SU-DHL-6 (cell line): Measurements from ENCODE around the gene PNPLA2.

Experiments
- H2AFZ ChIP-seq: fragments of 200-600 bp; sonication (generic); 2 replicates; pipeline ENCODE4 v1.6.1; 2014; ENCODE audit warnings: low read depth, mild to moderate bottlenecking, moderate library complexity, mixed read lengths, antibody characterized with exemption, low read length; ENCODE audit not compliant: severe bottlenecking
- H3F3A ChIP-seq: fragments of 200-600 bp; shearing (Covaris generic); 2 replicates; pipeline ENCODE4 v1.6.0; 2016; ENCODE audit warnings: antibody characterized with exemption, mild to moderate bottlenecking; ENCODE audit not compliant: insufficient read depth
- H3K27ac ChIP-seq: fragments of 200-600 bp; sonication (generic); 2 replicates; pipeline ENCODE4 v1.5.1; 2016; ENCODE audit warnings: low read depth, mild to moderate bottlenecking, low read length, moderate library complexity, mixed read lengths
- H3K27me3 ChIP-seq: fragments of 200-600 bp; sonication (generic), shearing (Covaris generic); 2 replicates; pipeline ENCODE4 v1.6.0; 2014; ENCODE audit warnings: mild to moderate bottlenecking, low read length
- H3K36me3 ChIP-seq: fragments of 200-600 bp; sonication (generic); 2 replicates; pipeline ENCODE4 v1.6.1; 2014; ENCODE audit warnings: mild to moderate bottlenecking, low read length, mixed read lengths
- H3K4me2 ChIP-seq: fragments of 300-600, 200-600 bp; shearing (Covaris generic), sonication (generic); 2 replicates; pipeline ENCODE4 v1.6.0; 2014; ENCODE audit warnings: low read length, low read depth, mild to moderate bottlenecking; ENCODE audit not compliant: poor library complexity, severe bottlenecking
- H3K4me3 ChIP-seq: fragments of 200-600 bp; sonication (generic); 2 replicates; pipeline ENCODE4 v1.5.1; 2014; ENCODE audit warnings: antibody characterized with exemption, low read length, mild to moderate bottlenecking, mixed read lengths; ENCODE audit not compliant: insufficient read depth, poor library complexity, severe bottlenecking
- H3K79me2 ChIP-seq: fragments of 200-600 bp; sonication (generic); 2 replicates; pipeline ENCODE4 v1.6.1; 2014; ENCODE audit warnings: mild to moderate bottlenecking, low read length, moderate library complexity; ENCODE audit not compliant: insufficient read depth
- H3K9ac ChIP-seq: fragments of 200-600 bp; sonication (generic); 2 replicates; pipeline ENCODE4 v1.7.0; 2014; ENCODE audit warnings: mild to moderate bottlenecking, low read length
- H3K9me2 ChIP-seq: fragments of 200-600 bp; sonication (generic); replicated peaks from 2 replicates; pipeline ENCODE4 v1.6.1; 2014; ENCODE audit warnings: low read length; ENCODE audit not compliant: insufficient read depth
- H3K9me3 ChIP-seq: fragments of 200-600 bp; sonication (generic); 2 replicates; pipeline ENCODE4 v1.6.1; 2014; ENCODE audit warnings: low read length, mixed read lengths; ENCODE audit not compliant: insufficient read depth
- H4K20me1 ChIP-seq: fragments of 200-600 bp; sonication (generic); 2 replicates; pipeline ENCODE4 v1.6.1; 2014; ENCODE audit warnings: low read depth, mild to moderate bottlenecking, antibody characterized with exemption, low read length, moderate library complexity, mixed read lengths
- EZH2phosphoT487 ChIP-seq: fragments of 200-600 bp; sonication (generic), shearing (Covaris generic); conservative IDR thresholded peaks from 2 replicates; pipeline ENCODE4 v1.6.1; 2018; ENCODE audit warnings: mild to moderate bottlenecking, antibody characterized with exemption, low read length, moderate library complexity, mixed read lengths
- TF ChIP-seq, protein P1 (sequence below): fragments of 200-600 bp; sonication (generic); IDR thresholded peaks from one replicate; pipeline ENCODE4 v1.5.1; 2017; ENCODE audit warnings: antibody characterized with exemption, mild to moderate bottlenecking, low read length, moderate library complexity; ENCODE audit not compliant: insufficient read depth, poor library complexity, severe bottlenecking

Gene PNPLA2

DNA sequence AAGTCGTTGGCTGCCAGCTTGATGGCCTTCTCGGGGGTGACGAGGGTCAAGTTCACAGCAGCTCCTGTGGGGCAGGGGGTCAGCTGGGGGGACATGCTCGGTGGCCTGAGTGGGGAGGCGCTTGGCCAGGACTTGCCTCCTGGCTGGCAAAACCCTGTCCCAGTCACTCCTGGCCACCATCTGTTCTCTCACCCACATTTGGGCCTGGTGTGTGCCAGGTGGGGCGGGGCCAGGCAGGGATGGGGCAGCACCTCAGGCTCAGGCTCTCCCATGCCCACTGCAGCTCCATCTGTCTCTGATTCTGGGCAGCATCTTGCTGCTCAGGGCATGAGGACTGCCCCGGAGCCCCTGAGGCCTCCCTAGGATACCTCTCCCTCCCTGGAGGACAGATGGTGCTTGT lies 25.2 kb upstream of the PNPLA2 start:
- Histone ChIP-seq H3K4me3 (no peak overlapping the region), H2AFZ (no peak overlapping the region), H3F3A (peaks cover 8% of the 10 kb centered on the region; the same call in 1 of the 2 replicates), H3K9me2 (no peaks in the 10 kb centered on the region), H3K27ac (no peak overlapping the region), H3K9ac (no peak overlapping the region), H3K9me3 (no peaks in the 10 kb centered on the region), H3K36me3 (no peaks in the 10 kb centered on the region), H3K4me2 (no peak overlapping the region), H4K20me1 (peaks cover 2% of the 10 kb centered on the region; the same call in 1 of the 2 replicates), H3K27me3 (no peaks in the 10 kb centered on the region), H3K79me2 (peaks cover 15% of the 10 kb centered on the region; the same call in 1 of the 2 replicates)
- TF ChIP-seq EZH2phosphoT487: no peak
- TF ChIP-seq, protein P1, sequence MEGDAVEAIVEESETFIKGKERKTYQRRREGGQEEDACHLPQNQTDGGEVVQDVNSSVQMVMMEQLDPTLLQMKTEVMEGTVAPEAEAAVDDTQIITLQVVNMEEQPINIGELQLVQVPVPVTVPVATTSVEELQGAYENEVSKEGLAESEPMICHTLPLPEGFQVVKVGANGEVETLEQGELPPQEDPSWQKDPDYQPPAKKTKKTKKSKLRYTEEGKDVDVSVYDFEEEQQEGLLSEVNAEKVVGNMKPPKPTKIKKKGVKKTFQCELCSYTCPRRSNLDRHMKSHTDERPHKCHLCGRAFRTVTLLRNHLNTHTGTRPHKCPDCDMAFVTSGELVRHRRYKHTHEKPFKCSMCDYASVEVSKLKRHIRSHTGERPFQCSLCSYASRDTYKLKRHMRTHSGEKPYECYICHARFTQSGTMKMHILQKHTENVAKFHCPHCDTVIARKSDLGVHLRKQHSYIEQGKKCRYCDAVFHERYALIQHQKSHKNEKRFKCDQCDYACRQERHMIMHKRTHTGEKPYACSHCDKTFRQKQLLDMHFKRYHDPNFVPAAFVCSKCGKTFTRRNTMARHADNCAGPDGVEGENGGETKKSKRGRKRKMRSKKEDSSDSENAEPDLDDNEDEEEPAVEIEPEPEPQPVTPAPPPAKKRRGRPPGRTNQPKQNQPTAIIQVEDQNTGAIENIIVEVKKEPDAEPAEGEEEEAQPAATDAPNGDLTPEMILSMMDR: no peak

DNA sequence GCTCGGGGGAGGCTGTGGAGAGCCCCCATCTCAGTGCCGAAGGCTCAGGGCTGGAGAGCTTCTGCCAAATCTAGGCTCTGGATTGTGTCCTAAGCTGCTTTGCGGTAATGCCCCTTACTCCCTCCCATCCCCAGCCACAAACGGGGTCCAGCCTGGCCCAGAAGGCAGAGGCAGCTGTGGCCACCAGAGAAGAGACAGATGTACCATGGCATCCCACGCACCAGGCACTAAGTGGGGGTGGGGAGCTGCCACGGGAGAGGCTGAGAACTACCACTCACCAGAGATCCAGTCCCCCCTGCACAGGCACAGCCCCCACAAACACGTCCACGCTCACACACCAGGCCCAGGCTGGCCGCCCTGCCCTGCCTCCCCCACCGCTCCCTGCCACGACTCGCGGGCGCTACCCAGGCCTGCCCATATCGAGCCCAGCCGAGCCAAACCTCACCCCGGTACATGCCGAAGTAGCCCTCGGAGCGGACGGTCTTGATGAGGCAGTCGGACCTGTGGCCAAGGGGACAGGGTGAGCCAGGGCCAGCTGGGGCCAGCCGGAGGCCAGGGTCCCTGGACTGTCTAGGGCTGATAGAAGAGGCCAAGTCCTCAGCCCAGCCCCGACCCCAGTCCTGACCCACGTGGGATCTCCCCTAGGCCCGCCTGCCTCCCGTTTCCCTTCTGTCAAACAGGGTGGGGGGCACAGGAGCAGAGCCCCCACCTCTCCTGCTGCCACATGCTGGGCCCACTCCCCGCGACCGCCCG lies 24.5 kb upstream of the PNPLA2 start:
- no peak overlapping the region for H3K9ac ChIP-seq
- H2AFZ ChIP-seq: no peak overlapping the region
- H3K36me3 ChIP-seq: no peaks in the 10 kb centered on the region
- peaks cover 8% of the 10 kb centered on the region; the same call in 1 of the 2 replicates for H3F3A ChIP-seq
- H4K20me1 ChIP-seq: peaks cover 2% of the 10 kb centered on the region; the same call in 1 of the 2 replicates
- H3K4me3 ChIP-seq: no peak overlapping the region
- H3K9me3 ChIP-seq: no peaks in the 10 kb centered on the region
- no peak overlapping the region for H3K27ac ChIP-seq
- H3K27me3 ChIP-seq: no peaks in the 10 kb centered on the region
- TF ChIP-seq, protein P1: no peak
- TF ChIP-seq EZH2phosphoT487: no peak
- H3K4me2 ChIP-seq: no peak overlapping the region
- H3K79me2 ChIP-seq: peaks cover 15% of the 10 kb centered on the region; the same call in 1 of the 2 replicates
- no peaks in the 10 kb centered on the region for H3K9me2 ChIP-seq

- H3K36me3 ChIP-seq: no peaks in the 10 kb centered on the region
Measured at GRCh38 chr11:794766-795633, 23.7 kb upstream of the PNPLA2 start.

More at GRCh38 chr11:794766-795633, 23.7 kb upstream of the PNPLA2 start:
- Histone ChIP-seq H2AFZ (no peak overlapping the region), H3K27ac (no peak overlapping the region; the same call in 1 of the 2 replicates), H3K27me3 (no peaks in the 10 kb centered on the region), H3K79me2 (peaks cover 15% of the 10 kb centered on the region; the same call in 1 of the 2 replicates), H3K4me2 (peak overlapping the region; percentile 80), H3K9me2 (no peaks in the 10 kb centered on the region), H3K9ac (peak overlapping the region; percentile 94), H4K20me1 (peaks cover 2% of the 10 kb centered on the region; the same call in 1 of the 2 replicates), H3K4me3 (peak overlapping the region; percentile 87), H3F3A (peaks cover 8% of the 10 kb centered on the region; the same call in 1 of the 2 replicates), H3K9me3 (no peaks in the 10 kb centered on the region)
- TF ChIP-seq EZH2phosphoT487: no peak
- TF ChIP-seq, protein P1: no peak
